AG08395 (cell line): ENCODE results near the gene ZNF213.

Source experiments
- DNase-seq: peaks from one replicate; pipeline ENCODE4 v3.0.0; 2012; ENCODE audit warnings: mixed read lengths, low spot score

Gene ZNF213

GRCh38 chr16:3134338-3135125, at the start of gene ZNF213:
TSS of gene ZNF213 (plus strand) at chr16:3135029. CDS start at chr16:3137281, 2,252 bp downstream.
- peak; percentile 95 for DNase-seq

GRCh38 chr16:3085868-3086595, 48.8 kb upstream of the ZNF213 start:
- DNase-seq = no peak

- no peak for DNase-seq
Measured at GRCh38 chr16:3086596-3087242, 48.1 kb upstream of the ZNF213 start.

- no peak for DNase-seq
Measured at GRCh38 chr16:3087243-3088235, 47.3 kb upstream of the ZNF213 start.

- DNase-seq = no peak
Measured at GRCh38 chr16:3088450-3088849, 46.4 kb upstream of the ZNF213 start.

GRCh38 chr16:3088925-3089716, 45.7 kb upstream of the ZNF213 start:
- no peak for DNase-seq

GRCh38 chr16:3089717-3090592, 44.9 kb upstream of the ZNF213 start:
- DNase-seq = no peak

GRCh38 chr16:3091551-3091950, 43.3 kb upstream of the ZNF213 start:
- DNase-seq = no peak

- DNase-seq = no peak
Measured at GRCh38 chr16:3092501-3092941, 42.3 kb upstream of the ZNF213 start.

- DNase-seq = peak; percentile 41
Measured at GRCh38 chr16:3094289-3095027, 40.4 kb upstream of the ZNF213 start.

GRCh38 chr16:3095869-3096268, 39.0 kb upstream of the ZNF213 start:
- no peak for DNase-seq

GRCh38 chr16:3096362-3096761, 38.5 kb upstream of the ZNF213 start:
- no peak for DNase-seq

GRCh38 chr16:3097266-3097665, 37.6 kb upstream of the ZNF213 start:
- no peak for DNase-seq

GRCh38 chr16:3098459-3099394, 36.1 kb upstream of the ZNF213 start, which contains the start of gene ZSCAN10:
TSS of gene ZSCAN10 (minus strand) at chr16:3099294. CDS start at chr16:3092937, 6,357 bp downstream.
- DNase-seq = no peak

- DNase-seq = no peak
Measured at GRCh38 chr16:3099395-3099731, 35.5 kb upstream of the ZNF213 start.

GRCh38 chr16:3099732-3100499, 34.9 kb upstream of the ZNF213 start:
- DNase-seq = peak; percentile 95
